H9 (cell line): Measurements from ENCODE around the gene FBXL5. TPM values are rescaled to one million over a fixed set of nuclear protein-coding genes. Genes with fewer than 3 reads are reported as not detected.

Experiments
- DNase-seq: peaks from one replicate; pipeline ENCODE4 v3.0.0-alpha.2; 2017
- H2AFZ ChIP-seq: one replicate; pipeline ENCODE4 v1.6.1; 2013; ENCODE audit warnings: mild to moderate bottlenecking, low read length, control low read depth, moderate library complexity
- H2AK5ac ChIP-seq: 2 replicates; pipeline ENCODE4 v1.6.1; 2013; ENCODE audit warnings: low read length, control low read depth, mixed read lengths; ENCODE audit not compliant: insufficient read length
- H2BK120ac ChIP-seq: one replicate; pipeline ENCODE4 v1.6.1; 2013; ENCODE audit warnings: low read depth, mild to moderate bottlenecking, low read length, control low read depth, inconsistent platforms; ENCODE audit not compliant: poor library complexity, severe bottlenecking
- H2BK12ac ChIP-seq: 2 replicates; pipeline ENCODE4 v1.6.1; 2013; ENCODE audit warnings: low read length, control low read depth, mixed read lengths, low read depth; ENCODE audit not compliant: insufficient read length
- H2BK15ac ChIP-seq: 2 replicates; pipeline ENCODE4 v1.6.1; 2013; ENCODE audit warnings: low read depth, low read length, control low read depth
- H2BK20ac ChIP-seq: one replicate; pipeline ENCODE4 v1.6.1; 2013; ENCODE audit warnings: low read depth, mild to moderate bottlenecking, low read length, control low read depth, inconsistent platforms; ENCODE audit not compliant: poor library complexity, severe bottlenecking
- H2BK5ac ChIP-seq: 2 replicates; pipeline ENCODE4 v1.6.1; 2013; ENCODE audit warnings: low read length, control low read depth, mixed read lengths; ENCODE audit not compliant: insufficient read length
- H3K14ac ChIP-seq: 2 replicates; pipeline ENCODE4 v1.6.1; 2013; ENCODE audit warnings: low read length, control low read depth; ENCODE audit not compliant: insufficient read depth
- H3K18ac ChIP-seq: 2 replicates; pipeline ENCODE4 v1.6.1; 2013; ENCODE audit warnings: low read depth, mild to moderate bottlenecking, mixed read lengths, low read length, control low read depth; ENCODE audit not compliant: insufficient read length
- H3K23ac ChIP-seq: 2 replicates; pipeline ENCODE4 v1.6.1; 2013; ENCODE audit warnings: low read length, control low read depth, mixed read lengths, low read depth; ENCODE audit not compliant: insufficient read length
- H3K23me2 ChIP-seq: 2 replicates; pipeline ENCODE4 v1.6.1; 2013; ENCODE audit warnings: low read depth, mild to moderate bottlenecking, mixed read lengths, low read length, control low read depth; ENCODE audit not compliant: insufficient read length, poor library complexity, severe bottlenecking
- H3K27ac ChIP-seq: 2 replicates; pipeline ENCODE4 v1.5.1; 2013; ENCODE audit warnings: low read length, control low read depth, mixed read lengths, low read depth; ENCODE audit not compliant: insufficient read length
- H3K27me3 ChIP-seq: 2 replicates; pipeline ENCODE4 v1.6.1; 2013; ENCODE audit warnings: low read length, control low read depth, inconsistent platforms; ENCODE audit not compliant: insufficient read depth
- H3K4ac ChIP-seq: 2 replicates; pipeline ENCODE4 v1.6.1; 2013; ENCODE audit warnings: low read depth, mild to moderate bottlenecking, control low read depth, inconsistent platforms, low read length, moderate library complexity
- H3K4me1 ChIP-seq: 2 replicates; pipeline ENCODE4 v1.6.1; 2013; ENCODE audit warnings: low read length, control low read depth, inconsistent platforms; ENCODE audit not compliant: insufficient read depth
- H3K4me2 ChIP-seq: 2 replicates; pipeline ENCODE4 v1.6.1; 2013; ENCODE audit warnings: low read length, control low read depth, mixed read lengths; ENCODE audit not compliant: insufficient read length, insufficient read depth
- H3K56ac ChIP-seq: 2 replicates; pipeline ENCODE4 v1.6.1; 2013; ENCODE audit warnings: low read depth, mild to moderate bottlenecking, mixed read lengths, low read length, control low read depth; ENCODE audit not compliant: insufficient read length
- H3K79me1 ChIP-seq: 2 replicates; pipeline ENCODE4 v1.6.1; 2013; ENCODE audit warnings: low read depth, mild to moderate bottlenecking, moderate library complexity, low read length, control low read depth, inconsistent platforms; ENCODE audit not compliant: insufficient read depth, poor library complexity, severe bottlenecking
- H3K79me2 ChIP-seq: 2 replicates; pipeline ENCODE4 v1.6.1; 2013; ENCODE audit warnings: low read length, control low read depth, inconsistent platforms; ENCODE audit not compliant: insufficient read depth
- H3K9ac ChIP-seq: 2 replicates; pipeline ENCODE4 v1.6.1; 2013; ENCODE audit warnings: low read length, control low read depth, mixed read lengths; ENCODE audit not compliant: insufficient read length; ENCODE audit errors: extremely low read depth
- H3K9me3 ChIP-seq: one replicate; pipeline ENCODE4 v1.6.1; 2013; ENCODE audit warnings: low read depth, low read length, inconsistent platforms; ENCODE audit not compliant: control insufficient read depth
- H3T11ph ChIP-seq: one replicate; pipeline ENCODE4 v1.6.1; 2013; ENCODE audit warnings: mild to moderate bottlenecking, low read length, control low read depth, inconsistent platforms
- H4K20me1 ChIP-seq: one replicate; pipeline ENCODE4 v1.6.1; 2013; ENCODE audit not compliant: control insufficient read depth, insufficient read length, insufficient read depth
- H4K5ac ChIP-seq: 2 replicates; pipeline ENCODE4 v1.6.1; 2013; ENCODE audit warnings: low read depth, mild to moderate bottlenecking, mixed read lengths, low read length, control low read depth; ENCODE audit not compliant: insufficient read length
- H4K8ac ChIP-seq: replicated peaks from 2 replicates; pipeline ENCODE4 v1.6.1; 2013; ENCODE audit warnings: low read length, control low read depth, mixed read lengths, low read depth; ENCODE audit not compliant: insufficient read length
- H4K91ac ChIP-seq: 2 replicates; pipeline ENCODE4 v1.6.1; 2013; ENCODE audit warnings: low read depth, mild to moderate bottlenecking, moderate library complexity, mixed read lengths, low read length, control low read depth; ENCODE audit not compliant: insufficient read length
- H3K27ac Mint-ChIP-seq, 3 experiments: 2 replicates in 2 of 3; 3 replicates in 1 of 3; pipeline ENCODE4 v1.8.0; 2020 to 2021; ENCODE audit warnings: mixed read lengths in 3 of 3, mild to moderate bottlenecking in 1 of 3, moderate library complexity in 1 of 3
- H3K27me3 Mint-ChIP-seq: 2 replicates; pipeline ENCODE4 v1.8.0; 2021; ENCODE audit warnings: low read depth, mild to moderate bottlenecking, moderate library complexity, mixed read lengths
- H3K36me3 Mint-ChIP-seq, 3 experiments: 2 replicates in 2 of 3; 3 replicates in 1 of 3; pipeline ENCODE4 v1.8.0; 2020 to 2021; ENCODE audit warnings: low read depth in 3 of 3, mixed read lengths in 3 of 3; ENCODE audit not compliant: insufficient read depth in 1 of 3
- H3K4me1 Mint-ChIP-seq, 2 experiments: 2 replicates each; pipeline ENCODE4 v1.8.0; 2020; ENCODE audit warnings: mixed read lengths in 2 of 2
- H3K4me3 Mint-ChIP-seq, 2 experiments: 2 replicates in 1 of 2; 3 replicates in 1 of 2; pipeline ENCODE4 v1.8.0; 2020 to 2021; ENCODE audit warnings: mild to moderate bottlenecking in 2 of 2, mixed read lengths in 2 of 2, moderate library complexity in 1 of 2
- H3K9me3 Mint-ChIP-seq, 2 experiments: 2 replicates in 1 of 2; 3 replicates in 1 of 2; pipeline ENCODE4 v1.8.0; 2020; ENCODE audit warnings: mild to moderate bottlenecking in 2 of 2, mixed read lengths in 2 of 2, moderate library complexity in 1 of 2
- CTCF ChIP-seq: fragments of 200-600 bp; sonication (generic); conservative IDR thresholded peaks from 3 replicates; pipeline ENCODE4 v1.8.0; 2021; ENCODE audit warnings: antibody characterized with exemption, mild to moderate bottlenecking
- WGBS: extraction: QIAGEN DNeasy Blood & Tissue Kit; methylation state at CpG from one replicate; pipeline ENCODE4 v1.1.7; 2013; ENCODE audit warnings: missing lambda C conversion rate, low lambda C conversion rate, mixed read lengths; ENCODE audit not compliant: insufficient read length; ENCODE audit errors: extremely low coverage; 5-methylcytosine and 5-hydroxymethylcytosine counted together
- total RNA-seq: library from RNA; stranded (reverse); gene quantifications from 2 replicates; pipeline ENCODE4 v1.2.1, GENCODE V29; 2021

The FBXL5 gene
- total RNA-seq, 1 experiment from 2014 or later: 57.6 TPM

- Histone ChIP-seq H3K4ac (no peak overlapping the region), H2BK12ac (no peak overlapping the region), H3K4me1 (peaks cover 7% of the 10 kb centered on the region; the same call in 1 of the 2 replicates), H4K8ac (no peak overlapping the region), H3K9ac (no peak overlapping the region), H3K18ac (no peak overlapping the region), H3K23ac (no peak overlapping the region), H2AK5ac (no peak overlapping the region), H3K9me3 (no peaks in the 10 kb centered on the region), H3K27ac (no peak overlapping the region), H4K5ac (no peak overlapping the region), H3K56ac (no peak overlapping the region), H2BK120ac (no peak overlapping the region), H4K91ac (no peak overlapping the region), H3K23me2 (no peaks in the 10 kb centered on the region), H3K27me3 (no peaks in the 10 kb centered on the region), H2AFZ (no peak overlapping the region), H2BK15ac (no peak overlapping the region), H3K4me2 (no peak overlapping the region), H3K79me1 (peaks cover 5% of the 10 kb centered on the region), H4K20me1 (no peaks in the 10 kb centered on the region), H2BK20ac (no peak overlapping the region), H3T11ph (no peak overlapping the region), H3K14ac (no peak overlapping the region), H3K79me2 (peaks cover 10% of the 10 kb centered on the region), H2BK5ac (no peak overlapping the region)
- Mint-ChIP-seq H3K27me3 (no peaks in the 10 kb centered on the region), H3K4me3 (no peak overlapping the region), H3K9me3 (no peaks in the 10 kb centered on the region), H3K36me3 (peaks cover 2 to 10% (median 8%) of the 10 kb centered on the region in 3 experiments; a peak in 3 of 7 replicates), H3K27ac (no peak overlapping the region; a peak in 1 of 7 replicates), H3K4me1 (peaks cover 9 to 10% of the 10 kb centered on the region in 2 experiments)
- no peak for DNase-seq
- TF ChIP-seq CTCF: no peak
- WGBS: no CpG with 5 or more reads among the region's 1 CpG
Observed at GRCh38 chr4:15673337-15673736, 18.2 kb upstream of the FBXL5 start.
